Smooth muscle cell (in vitro differentiated cells): ENCODE data around the gene LONP2. TPM values are rescaled to one million over a fixed set of nuclear protein-coding genes. Genes with fewer than 3 reads are reported as not detected.

ENCODE experiments used
- DNase-seq: peaks from one replicate; lab custom pipeline; 2025; ENCODE audit not compliant: unreplicated experiment; lab: John Stamatoyannopoulos, UW
- H2AFZ ChIP-seq: fragments of 200-600 bp; sonication (generic); 2 replicates; pipeline ENCODE4 v1.6.0; 2016; ENCODE audit warnings: antibody characterized with exemption, low read depth, mild to moderate bottlenecking
- H3F3A ChIP-seq: fragments of 200-600 bp; sonication (generic); 2 replicates; pipeline ENCODE4 v1.6.0; 2017; ENCODE audit warnings: antibody characterized with exemption, low read depth
- H3K27ac ChIP-seq: fragments of 200-600 bp; sonication (generic); 2 replicates; pipeline ENCODE4 v1.5.1; 2016; ENCODE audit warnings: low read depth, mild to moderate bottlenecking
- H3K27me3 ChIP-seq: fragments of 200-600 bp; sonication (generic); 2 replicates; pipeline ENCODE4 v1.6.1; 2016; ENCODE audit warnings: low read depth, mild to moderate bottlenecking
- H3K36me3 ChIP-seq: fragments of 200-600 bp; sonication (generic); 2 replicates; pipeline ENCODE4 v1.5.1; 2016; ENCODE audit warnings: low read depth
- H3K4me1 ChIP-seq: fragments of 200-600 bp; sonication (generic); 2 replicates; pipeline ENCODE4 v1.5.1; 2016; ENCODE audit warnings: low read depth
- H3K4me2 ChIP-seq: fragments of 200-600 bp; sonication (generic); 2 replicates; pipeline ENCODE4 v1.6.0; 2016; ENCODE audit warnings: mild to moderate bottlenecking
- H3K4me3 ChIP-seq: fragments of 200-600 bp; sonication (generic); 2 replicates; pipeline ENCODE4 v1.5.1; 2016; ENCODE audit warnings: mild to moderate bottlenecking
- H3K79me2 ChIP-seq: fragments of 200-600 bp; sonication (generic); 2 replicates; pipeline ENCODE4 v1.6.0; 2016; ENCODE audit warnings: low read depth, mild to moderate bottlenecking
- H3K9ac ChIP-seq: fragments of 200-600 bp; sonication (generic); 2 replicates; pipeline ENCODE4 v1.6.0; 2016; ENCODE audit warnings: low read depth
- H3K9me3 ChIP-seq: fragments of 200-600 bp; sonication (generic); replicated peaks from 2 replicates; pipeline ENCODE4 v1.5.1; 2016; ENCODE audit warnings: low read depth
- H4K20me1 ChIP-seq: fragments of 200-600 bp; sonication (generic); 2 replicates; pipeline ENCODE4 v1.6.0; 2016; ENCODE audit warnings: low read depth
- CTCF ChIP-seq: fragments of 200-600 bp; sonication (generic); IDR thresholded peaks from 2 replicates; pipeline ENCODE4 v1.5.1; 2017; ENCODE audit warnings: borderline replicate concordance, mild to moderate bottlenecking, antibody characterized with exemption; ENCODE audit not compliant: insufficient read depth, poor library complexity, severe bottlenecking
- WGBS: methylation state at CpG from one replicate; pipeline ENCODE4 v1.1.7; 2016; ENCODE audit warnings: low lambda C conversion rate; 5-methylcytosine and 5-hydroxymethylcytosine counted together
- polyA plus RNA-seq: library from polyadenylated mRNA; unstranded; fragments of >200 nt; fragmentation: Nextera tagmentation; extraction: Ambion mirVana; gene quantifications from 2 replicates; pipeline ENCODE4 v1.2.1, GENCODE V29; 2016
- total RNA-seq: library from RNA; depleted of rRNA; stranded (reverse); fragments of >200 nt; gene quantifications from 2 replicates; pipeline ENCODE4 v1.2.3, GENCODE V29; 2014

Gene LONP2
- total and polyA plus RNA-seq, 2 experiments from 2014 or later: 30.4 to 37.4 TPM

- Histone ChIP-seq H2AFZ (no peak overlapping the region), H3F3A (no peaks in the 10 kb centered on the region), H3K79me2 (no peaks in the 10 kb centered on the region), H3K4me3 (no peak overlapping the region), H3K27me3 (no peaks in the 10 kb centered on the region), H3K36me3 (no peaks in the 10 kb centered on the region), H3K9ac (no peak overlapping the region), H4K20me1 (no peaks in the 10 kb centered on the region), H3K4me1 (no peaks in the 10 kb centered on the region), H3K4me2 (no peak overlapping the region), H3K27ac (no peak overlapping the region), H3K9me3 (no peaks in the 10 kb centered on the region)
- no peak for DNase-seq
- TF ChIP-seq CTCF: no peak
- 87% methylated on average over 4 of the region's 4 CpGs for WGBS
Observed at GRCh38 chr16:48405907-48406306, 161.8 kb downstream of the LONP2 start.

Other genes with a start within 250 kb of the LONP2 start
- gene ABCC12, start 88.3 kb upstream of the LONP2 start, total RNA-seq: not detected in 2 replicates
- not detected in 2 replicates for gene ABCC12, start 88.3 kb upstream of the LONP2 start, polyA plus RNA-seq
- 0.09 TPM in 1 of 2 replicates, not detected in the other for gene ABCC11, start 3.2 kb downstream of the LONP2 start, total RNA-seq
- not detected in 2 replicates for gene ABCC11, start 3.2 kb downstream of the LONP2 start, polyA plus RNA-seq
- 30.7 and 34.0 TPM in 2 replicates for gene SIAH1, start 141.1 kb downstream of the LONP2 start, total RNA-seq
- 21.3 and 24.5 TPM in 2 replicates for gene SIAH1, start 141.1 kb downstream of the LONP2 start, polyA plus RNA-seq